GM19395 (cell line): Measurements from ENCODE around the gene CTNNA1.
"Not testable (repeated sequence)": the region's sequence is repeated elsewhere in the genome, so short reads cannot be mapped to it uniquely, and the experiment has no call there.

Experiments used
- ATAC-seq: cut with Tn5 transposase; IDR thresholded peaks from one replicate; pipeline ENCODE4 v1.9.1; 2021; ENCODE audit warnings: mild to moderate bottlenecking, moderate library complexity; ENCODE audit not compliant: unreplicated experiment

The CTNNA1 gene

DNA sequence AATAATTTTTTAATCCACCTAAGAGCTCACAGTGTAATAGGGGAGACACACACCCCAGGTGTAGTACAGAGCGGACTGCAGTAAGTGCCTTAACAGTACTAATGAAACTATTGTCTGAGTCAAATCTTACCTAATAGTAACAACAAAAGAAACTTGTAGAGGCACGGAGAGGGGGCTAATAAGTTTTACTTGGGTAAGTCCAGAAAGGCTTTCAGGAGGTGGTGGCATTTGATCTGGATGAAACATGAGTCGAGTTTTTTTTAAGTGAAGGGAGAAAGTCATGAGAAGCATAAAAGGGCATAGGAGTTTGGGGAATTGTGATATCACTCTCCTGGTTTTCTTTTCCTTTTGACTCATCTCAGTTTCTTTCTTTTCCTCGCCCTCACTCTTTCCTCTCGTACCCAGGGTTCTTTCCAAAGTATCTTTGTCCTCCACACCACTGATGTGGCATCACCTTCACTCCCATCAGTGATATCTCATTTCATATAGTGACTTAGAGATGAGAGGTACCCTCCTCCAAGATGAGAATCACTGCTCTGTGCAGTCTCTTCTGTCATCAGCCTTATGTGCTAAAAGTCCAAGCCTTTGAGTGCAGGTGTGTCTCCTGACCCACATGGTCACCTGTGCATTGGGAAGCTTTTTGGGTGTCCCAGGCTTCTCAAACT is 2.0 kb downstream of the CTNNA1 start:
- ATAC-seq = no peak

DNA sequence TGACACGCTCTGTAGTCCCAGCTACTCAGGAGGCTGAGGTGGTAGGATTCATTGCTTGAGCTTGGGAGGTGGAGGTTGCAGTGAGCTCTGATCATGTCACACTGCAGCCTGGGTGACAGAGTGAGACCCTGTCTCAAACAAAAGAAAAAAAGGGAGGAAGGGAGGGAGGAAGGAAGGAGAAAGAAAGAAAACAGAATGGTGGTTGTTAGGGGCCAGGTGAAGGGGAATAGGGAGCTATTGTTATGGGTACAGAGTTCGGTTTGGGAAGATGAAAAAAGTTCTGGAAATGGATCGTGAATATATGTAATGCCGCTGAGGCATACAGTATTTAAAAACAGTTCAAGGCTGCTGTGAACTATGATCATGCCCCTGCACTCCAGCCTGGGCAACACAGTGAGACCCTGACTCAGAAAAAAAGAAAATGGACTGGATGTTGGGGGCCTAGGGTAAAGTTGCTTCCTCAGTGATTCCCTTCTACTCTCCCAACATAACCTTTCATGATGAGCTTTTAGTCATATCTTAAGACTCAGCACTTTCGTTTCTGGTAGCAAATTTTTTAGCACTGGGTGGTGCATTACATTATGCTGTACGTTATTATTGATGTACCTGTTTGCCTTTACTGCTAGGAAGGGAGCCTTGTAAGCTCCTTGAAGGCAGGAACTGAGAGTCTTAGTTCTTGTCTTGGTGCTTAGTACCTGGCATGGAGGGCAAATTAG is 4.0 kb downstream of the CTNNA1 start:
- no peak for ATAC-seq

DNA sequence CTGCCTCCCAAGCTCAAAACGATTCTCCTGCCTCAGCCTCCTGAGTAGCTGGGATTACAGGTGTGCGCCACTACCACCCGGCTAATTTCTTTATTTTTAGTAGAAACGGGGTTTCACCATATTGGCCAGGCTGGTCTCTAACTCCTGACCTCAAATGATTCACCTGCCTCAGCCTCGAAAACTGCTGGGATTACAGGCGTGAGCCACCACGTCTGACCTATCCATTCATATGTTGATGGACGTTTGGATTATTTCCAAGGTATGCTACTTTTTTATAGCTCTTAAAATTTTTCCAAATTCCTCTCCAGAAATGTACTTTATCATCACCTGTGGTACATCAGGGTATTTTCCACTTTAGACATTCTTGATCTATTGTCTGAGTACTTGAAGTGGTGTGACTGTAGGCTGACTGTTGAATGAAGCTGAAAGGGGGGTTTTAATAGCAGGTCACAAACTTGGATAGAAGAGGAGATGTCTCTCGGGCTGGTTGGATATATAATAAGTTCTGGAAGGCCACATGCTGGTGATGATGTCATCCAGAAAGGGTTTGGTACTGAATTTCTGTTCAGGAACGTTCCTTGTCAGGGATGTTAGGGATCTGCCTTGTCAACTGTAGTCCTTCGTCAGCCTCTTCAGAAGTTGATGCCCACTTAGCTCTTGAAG is 7.4 kb downstream of the CTNNA1 start:
- ATAC-seq = no peak

DNA sequence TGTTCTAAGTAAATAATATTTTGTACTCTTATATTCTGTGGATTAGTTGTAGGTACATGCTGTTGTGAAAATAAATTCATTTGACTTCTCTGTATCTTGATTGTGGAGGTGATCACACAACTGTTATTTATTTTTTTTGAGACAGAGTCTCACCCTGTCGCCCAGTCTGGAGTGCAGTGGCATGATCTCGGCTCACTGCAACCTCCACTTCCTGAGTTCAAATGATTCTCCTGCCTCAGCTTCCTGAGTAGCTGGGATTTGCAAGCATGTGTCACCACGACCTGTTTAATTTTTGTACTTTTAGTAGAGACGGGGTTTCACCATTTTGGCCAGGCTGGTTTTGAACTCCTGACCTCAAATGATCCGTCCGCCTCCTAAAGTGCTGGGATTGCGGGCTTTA is 7.9 kb downstream of the CTNNA1 start:
- not testable (repeated sequence) for ATAC-seq

DNA sequence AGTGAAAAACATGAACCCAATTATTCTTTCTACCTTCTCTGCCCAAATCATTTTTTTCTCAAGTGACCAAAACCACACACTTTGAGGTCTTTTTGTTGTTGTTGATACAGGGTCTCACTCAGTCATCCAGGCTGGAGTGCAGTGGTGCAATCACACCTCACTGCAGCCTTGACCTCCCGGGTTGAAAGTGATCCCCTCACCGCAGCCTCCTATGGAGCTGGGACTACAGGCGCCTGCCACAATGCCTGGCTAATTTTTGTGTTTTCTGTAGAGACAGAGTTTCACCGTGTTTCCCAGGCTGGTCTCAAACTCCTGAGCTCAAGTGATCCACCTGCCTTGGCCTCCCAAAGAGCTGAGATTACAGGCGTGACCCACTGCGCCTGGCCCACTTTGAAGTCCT is 8.4 kb downstream of the CTNNA1 start:
- ATAC-seq = not testable (repeated sequence)

DNA sequence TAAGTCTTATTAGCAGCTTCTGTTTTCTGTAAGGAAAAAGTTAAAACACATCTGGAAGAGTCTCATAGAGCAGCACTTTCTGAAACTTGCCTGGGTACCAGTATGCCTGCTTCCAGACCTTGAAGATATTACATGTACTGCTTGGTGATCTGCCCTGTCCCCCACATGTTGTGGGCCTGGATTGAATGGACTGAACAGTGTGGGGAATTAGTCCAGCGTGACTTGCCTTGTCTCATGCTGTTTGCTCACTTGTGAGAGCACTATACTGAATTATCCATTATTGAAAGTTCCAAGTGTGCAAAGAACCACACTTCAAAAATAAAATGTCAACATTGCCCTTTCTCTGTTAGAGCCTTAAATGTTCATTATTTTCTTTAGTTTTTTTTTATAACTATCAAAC is 8.9 kb downstream of the CTNNA1 start:
- no peak for ATAC-seq

DNA sequence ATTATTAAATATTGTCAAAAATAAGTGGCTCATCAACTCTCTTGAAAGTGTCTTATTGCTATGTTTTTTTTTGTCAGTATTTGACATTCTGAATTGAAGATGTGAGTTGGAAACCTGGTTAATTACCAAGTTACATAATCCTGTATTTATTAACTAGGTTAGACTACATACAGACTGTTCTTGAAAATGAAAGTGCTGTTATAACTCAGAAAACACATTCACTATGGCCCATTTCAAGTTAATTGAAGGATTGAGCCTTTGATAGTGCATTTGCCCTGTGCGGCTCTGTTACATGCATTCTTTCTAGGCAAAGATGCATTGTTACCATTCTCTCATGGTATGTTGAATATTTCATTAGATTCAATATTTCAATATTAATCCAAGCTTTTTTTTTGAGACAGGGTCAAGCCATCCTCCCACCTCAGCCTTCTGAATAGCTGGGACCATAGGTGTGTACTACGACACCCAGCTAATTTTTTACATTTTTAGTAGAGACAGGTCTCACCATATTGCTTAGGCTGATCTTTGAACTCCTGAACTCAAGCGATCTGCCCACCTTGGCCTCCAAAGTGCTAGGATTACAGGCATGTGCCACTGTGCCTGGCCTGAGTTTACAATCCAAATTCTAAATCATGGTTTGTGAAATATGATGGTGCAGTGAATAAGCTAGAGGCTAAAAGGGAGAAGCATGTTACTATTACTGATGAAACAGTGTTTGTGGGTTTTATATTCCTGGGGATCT is 10.0 kb downstream of the CTNNA1 start:
- ATAC-seq = no peak

DNA sequence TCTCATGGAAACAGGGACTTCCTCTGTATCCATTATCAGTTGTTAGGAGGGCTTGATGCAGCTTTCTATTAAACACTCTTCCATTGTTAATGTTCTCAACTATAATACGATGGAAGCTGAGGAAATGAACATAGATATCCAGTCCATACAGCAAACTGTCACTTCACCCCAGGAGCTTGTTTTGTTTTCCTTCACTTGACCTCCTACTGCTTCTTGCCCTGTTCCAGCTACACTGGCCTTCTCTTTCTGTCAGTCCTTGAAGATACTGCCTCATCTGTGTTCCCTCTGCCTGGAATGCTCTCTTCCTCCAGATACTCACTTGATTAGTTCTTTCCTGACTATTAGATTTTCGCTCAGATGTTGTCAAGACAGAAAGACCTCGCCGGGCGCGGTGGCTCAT is 17.1 kb downstream of the CTNNA1 start:
- ATAC-seq = no peak

DNA sequence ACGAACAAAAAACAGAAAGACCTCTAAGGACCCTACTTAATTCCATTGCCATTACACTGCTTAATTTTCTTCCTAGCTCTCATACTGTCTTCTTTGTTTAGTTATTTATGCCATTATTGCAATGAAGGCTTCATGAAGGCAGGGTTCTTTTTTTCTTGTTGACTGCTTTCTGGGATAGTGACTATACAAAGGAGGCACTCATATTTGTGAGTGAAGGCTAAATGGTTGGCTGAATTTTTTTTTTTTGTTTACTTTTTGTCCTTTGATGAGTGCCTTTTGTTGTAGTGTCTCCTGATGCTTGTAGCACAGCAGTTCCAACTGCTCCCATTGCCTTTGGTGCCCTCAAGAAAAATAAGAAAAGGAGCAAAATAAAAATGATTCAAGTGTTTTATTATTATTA is 17.8 kb downstream of the CTNNA1 start:
- ATAC-seq = no peak

DNA sequence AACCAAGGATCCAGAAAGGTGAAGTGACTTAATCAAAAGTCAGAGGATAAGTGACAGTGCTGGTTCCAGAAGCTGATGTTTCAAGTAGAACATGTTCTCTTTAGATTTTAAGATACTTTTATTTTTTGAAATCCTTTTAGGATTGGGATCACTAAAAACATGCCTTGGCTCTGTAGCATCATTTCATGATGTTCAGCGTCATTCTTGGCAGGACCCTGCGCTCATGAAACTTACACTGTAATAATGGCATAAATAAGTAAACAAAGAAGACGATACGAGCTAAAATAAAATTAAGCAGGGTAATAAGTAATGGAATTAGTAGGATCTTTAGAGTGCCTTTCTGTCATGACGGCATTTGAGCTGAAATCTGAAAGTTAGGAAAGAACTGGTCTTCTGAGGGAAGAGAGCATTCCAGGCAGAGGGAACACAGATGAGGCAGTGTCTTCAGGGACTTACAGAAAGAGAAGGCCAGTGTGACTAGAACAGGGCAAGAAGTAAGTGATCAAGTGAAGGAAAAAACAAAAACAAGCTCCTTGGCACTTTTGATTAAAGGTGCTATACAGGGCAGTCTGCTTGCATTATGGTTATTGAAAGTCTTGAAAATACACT is 19.9 kb downstream of the CTNNA1 start:
- ATAC-seq = no peak

DNA sequence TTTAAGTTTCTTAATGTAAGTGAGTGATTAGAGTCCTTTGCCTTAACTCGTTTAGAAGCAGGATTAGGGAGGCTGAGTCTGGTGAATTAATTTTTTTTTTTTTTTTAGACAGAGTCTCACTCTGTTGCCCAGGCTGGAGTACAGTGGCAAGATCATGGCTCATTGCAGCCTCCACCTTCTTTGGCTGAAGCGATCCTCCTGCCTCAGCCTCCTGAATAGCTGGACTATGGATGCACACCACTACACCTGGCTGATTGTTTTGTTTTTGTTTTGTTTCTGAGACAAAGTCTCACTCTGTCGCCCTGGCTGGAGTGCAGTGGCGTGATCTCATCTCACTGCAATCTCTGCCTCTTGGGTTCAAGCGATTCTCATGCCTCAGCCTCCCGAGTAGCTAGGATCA is 20.4 kb downstream of the CTNNA1 start:
- ATAC-seq = not testable (repeated sequence)

DNA sequence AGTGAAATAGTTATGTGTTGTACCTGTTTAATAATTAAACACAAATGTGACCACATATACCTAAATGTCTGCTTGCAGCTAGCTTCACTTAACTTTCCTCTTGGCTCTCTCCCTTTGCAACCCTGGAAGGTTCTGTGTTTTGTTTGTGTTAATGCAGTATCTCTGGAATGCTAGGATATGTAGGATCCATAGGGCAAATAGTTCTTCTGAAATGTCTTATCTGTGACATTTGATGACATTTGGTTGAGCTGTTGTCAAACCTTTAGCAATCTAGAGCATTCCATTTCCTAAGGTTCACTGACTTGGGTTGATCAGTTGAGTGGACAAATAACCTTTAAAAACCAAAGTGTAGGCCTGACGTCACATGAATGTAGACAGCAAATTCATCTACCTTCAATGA is 21.8 kb downstream of the CTNNA1 start:
- no peak for ATAC-seq

DNA sequence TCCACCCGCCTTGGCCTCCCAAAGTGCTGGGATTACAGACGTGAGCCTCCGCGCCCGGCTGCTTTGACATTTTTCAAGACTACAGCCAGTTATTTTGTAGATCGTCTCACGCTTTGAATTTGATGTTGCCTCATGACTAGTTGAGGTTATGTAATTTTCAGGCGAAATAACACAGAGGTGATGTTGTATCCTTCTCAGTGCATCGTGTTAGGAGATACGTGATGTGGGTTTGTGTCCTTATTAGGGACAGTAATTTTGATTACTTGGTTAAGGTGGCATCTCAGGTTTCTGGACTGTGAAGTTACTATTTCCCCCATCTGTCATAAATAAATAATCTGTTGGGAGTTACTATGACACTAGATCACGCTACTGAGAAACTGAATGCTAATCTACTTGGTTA is 25.0 kb downstream of the CTNNA1 start:
- no peak for ATAC-seq

DNA sequence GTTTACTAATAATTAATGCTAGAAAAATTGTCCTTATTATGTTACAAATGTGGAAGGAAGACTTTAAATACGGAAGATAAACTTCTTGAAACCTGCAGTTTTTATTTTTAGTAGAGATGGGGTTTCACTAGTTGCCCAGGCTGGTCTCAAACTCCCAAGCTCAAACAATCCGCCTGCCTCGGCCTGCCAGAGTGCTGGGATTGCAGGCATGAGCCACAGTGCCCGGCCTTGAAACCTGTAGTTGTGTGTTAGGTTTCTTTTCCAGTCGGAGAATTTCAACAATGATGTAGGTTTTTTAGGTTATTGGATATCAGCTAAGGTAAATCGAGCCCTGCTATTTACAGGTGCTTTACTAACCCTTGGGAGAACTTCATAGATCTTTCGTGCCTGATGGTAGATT is 30.8 kb downstream of the CTNNA1 start:
- no peak for ATAC-seq

DNA sequence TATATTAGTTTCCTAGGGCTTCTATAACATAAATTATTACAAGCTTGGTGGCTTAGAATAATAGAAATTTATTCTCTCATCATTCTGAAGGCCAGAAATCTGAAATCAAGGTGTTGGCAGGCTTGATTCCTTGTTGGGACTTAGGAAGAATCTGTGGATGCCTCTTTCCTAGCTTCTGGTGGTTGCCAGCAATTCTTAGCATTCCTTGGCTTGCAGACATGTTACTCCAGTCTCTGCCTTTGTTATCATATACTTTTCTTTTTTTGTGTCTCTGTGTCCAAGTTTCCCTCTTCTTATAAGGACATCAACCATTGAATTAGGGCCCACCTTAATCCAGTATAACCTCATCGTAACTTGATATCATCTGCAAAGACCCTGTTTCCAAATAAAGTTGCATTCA is 31.4 kb downstream of the CTNNA1 start:
- no peak for ATAC-seq

DNA sequence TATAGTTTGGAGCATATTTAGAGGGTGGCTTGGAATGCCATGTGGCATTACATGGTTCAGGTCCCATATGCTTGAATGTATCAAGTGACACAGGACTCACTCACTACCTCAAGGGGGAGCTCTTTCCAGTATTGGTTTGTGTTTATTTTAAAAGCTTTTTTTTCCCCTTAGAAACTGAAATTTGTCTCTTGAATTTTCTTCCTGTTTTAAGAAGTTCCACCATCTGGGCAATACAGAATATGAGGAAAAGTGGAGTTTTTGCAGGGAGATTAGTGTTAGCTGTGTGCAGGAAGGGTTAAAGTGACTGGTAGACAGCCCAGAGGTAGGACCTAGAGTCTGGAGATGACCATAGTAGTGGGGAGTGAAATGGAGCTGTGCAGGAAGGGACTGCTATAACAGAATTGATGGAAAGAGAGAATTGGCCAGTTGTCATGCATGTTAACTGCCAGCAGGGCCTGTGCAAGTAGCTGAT is 36.6 kb downstream of the CTNNA1 start:
- no peak for ATAC-seq

DNA sequence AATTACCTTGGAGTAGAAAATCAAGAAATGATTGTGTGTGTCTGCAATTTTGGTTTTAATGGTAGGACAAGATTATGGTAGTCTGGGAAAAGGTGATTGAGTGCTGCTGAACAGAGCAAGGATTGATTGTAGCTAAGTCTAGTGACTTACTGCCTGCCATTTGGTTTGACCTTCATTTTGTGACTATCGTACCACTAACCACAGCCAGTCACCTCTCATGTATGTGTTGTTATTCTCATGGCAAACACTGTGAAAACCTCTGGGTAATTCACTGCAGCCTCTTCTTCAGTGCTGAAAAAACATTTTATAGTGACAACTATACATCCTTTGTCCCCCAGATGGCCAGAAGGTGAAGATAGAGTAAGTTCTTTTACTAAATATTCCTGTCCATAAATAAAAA is 37.5 kb downstream of the CTNNA1 start:
- no peak for ATAC-seq

DNA sequence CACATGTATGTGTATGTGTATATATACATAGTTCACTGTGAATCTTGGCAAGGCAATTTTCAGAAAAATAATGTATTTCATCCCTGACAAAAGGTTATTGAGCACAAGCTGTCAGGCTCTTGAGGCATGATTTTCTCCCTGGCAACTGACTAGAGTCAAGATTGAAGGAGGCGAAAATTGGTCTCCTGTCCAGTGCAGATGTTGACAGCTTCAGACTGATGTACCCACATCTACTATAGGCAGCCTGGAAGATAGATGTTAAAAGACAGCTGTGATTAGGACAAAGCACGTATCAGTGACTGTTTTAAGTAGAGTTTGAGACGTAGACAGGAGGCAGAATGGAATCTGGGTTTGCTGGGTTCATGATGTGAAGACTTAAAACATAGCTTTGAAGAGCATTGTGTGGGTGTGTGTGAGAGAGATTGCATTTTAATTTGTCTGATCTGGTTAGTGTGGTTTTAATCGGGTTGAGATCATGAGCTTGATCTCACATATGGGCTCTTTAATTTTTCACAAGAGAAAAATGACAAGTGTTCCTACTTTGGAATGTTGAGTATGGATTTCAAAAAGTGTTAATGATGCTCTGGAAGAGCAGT is 39.1 kb downstream of the CTNNA1 start:
- ATAC-seq = no peak

DNA sequence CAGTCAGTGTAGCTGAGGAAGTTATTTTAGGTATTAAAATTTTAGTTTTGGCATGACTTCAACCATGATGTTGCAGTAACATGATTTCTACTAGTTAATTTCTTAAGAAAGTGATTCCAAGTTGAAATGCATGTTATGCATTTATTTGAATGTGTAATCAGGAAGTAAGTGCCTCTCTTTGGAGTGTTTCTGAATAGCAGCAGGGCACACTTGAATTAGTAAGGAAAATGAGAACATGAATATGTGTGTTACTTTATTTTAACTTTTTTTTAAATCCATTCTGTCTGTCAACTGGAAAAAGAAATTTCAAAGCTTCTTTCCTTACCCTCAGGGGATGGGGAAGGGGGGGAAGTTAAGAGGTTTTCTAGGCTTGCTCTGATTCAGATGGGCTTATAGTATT is 40.4 kb downstream of the CTNNA1 start:
- no peak for ATAC-seq

DNA sequence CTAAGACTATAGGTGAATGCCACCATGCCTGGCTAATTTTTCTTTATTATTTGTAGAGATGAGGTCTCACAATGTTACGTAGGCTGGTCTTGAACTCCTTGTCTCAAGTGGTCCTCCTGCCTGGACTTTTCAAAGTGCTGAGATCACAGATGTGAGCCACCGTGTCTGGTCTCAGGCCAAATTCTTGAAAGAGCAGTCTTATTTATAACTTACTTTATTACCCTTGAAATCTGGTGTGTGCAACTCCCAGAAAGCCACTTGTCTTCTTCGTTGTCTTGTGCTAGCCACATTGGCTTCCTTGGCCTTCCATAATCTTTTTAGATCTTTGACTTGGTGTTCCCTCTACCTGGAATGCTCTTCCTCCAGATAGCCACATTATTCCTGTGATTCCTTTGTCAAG is 50.1 kb downstream of the CTNNA1 start:
- no peak for ATAC-seq

DNA sequence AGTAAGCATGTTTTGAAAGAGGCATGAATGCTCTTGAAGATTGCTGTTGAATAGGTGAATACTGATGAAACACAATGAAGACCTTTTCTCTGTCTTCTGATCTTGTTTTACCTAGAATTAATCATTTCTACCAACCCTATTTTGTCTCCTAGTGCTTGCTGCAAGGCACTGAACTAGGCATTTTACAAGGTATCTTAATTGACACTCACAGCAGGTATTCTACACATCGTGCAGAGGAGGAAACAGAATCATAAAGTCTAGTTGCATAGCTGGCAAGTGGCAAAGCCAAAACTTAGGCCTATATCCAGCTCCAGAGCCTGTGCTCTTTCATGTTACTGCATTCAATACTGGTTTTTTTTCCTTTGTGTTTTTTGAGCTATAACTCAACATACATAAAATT is 50.7 kb downstream of the CTNNA1 start:
- no peak for ATAC-seq
